Sigmoid colon (tissue), 7 donors: Measurements from ENCODE around the gene FBXL13. TPM values are rescaled to one million over a fixed set of nuclear protein-coding genes. Genes with fewer than 3 reads are reported as not detected.

ENCODE experiments used
- DNase-seq: peaks from one replicate; pipeline ENCODE4 v3.0.0-alpha.2; 2019
- H3K27ac ChIP-seq, 4 donors: fragments of 200-600 bp; sonication (generic); one replicate each; pipeline ENCODE4 v1.5.1; 2016 to 2019; ENCODE audit warnings: mild to moderate bottlenecking in 1 of 4
- H3K27me3 ChIP-seq, 3 donors: fragments of 200-600 bp; sonication (generic); one replicate each; pipeline ENCODE4 v1.5.1; 2019; ENCODE audit warnings: mild to moderate bottlenecking in 1 of 3
- H3K36me3 ChIP-seq, 4 donors: fragments of 200-600 bp; sonication (generic); one replicate each; pipeline ENCODE4 v1.5.1; 2016 to 2019
- H3K4me1 ChIP-seq, 4 donors: fragments of 200-600 bp; sonication (generic); one replicate each; pipeline ENCODE4 v1.5.1; 2017 to 2019
- H3K4me3 ChIP-seq, 4 donors: fragments of 200-600 bp; sonication (generic); one replicate each; pipeline ENCODE4 v1.5.1; 2017 to 2019; ENCODE audit warnings: mild to moderate bottlenecking in 2 of 4, moderate library complexity in 1 of 4
- H3K9me3 ChIP-seq, 4 donors: fragments of 200-600 bp in 3 of 4; sonication (generic) in 3 of 4; one replicate each; pipeline versions ENCODE4 v1.5.1 to v1.6.1; 2013 to 2019
- EP300 ChIP-seq, 4 donors: sonication (generic); formaldehyde crosslinking; IDR thresholded peaks; one replicate each; pipeline ENCODE4 v1.6.1; 2017; ENCODE audit warnings: antibody characterized with exemption in 4 of 4
- POLR2A ChIP-seq, 2 donors: fragments of 450-650 bp; IDR thresholded peaks; one replicate each; pipeline ENCODE4 v1.6.1; 2016; ENCODE audit warnings: antibody characterized with exemption in 2 of 2, mild to moderate bottlenecking in 2 of 2, moderate library complexity in 2 of 2
- POLR2AphosphoS5 ChIP-seq, 4 donors: sonication (generic); formaldehyde crosslinking; IDR thresholded peaks; one replicate each; pipeline ENCODE4 v1.6.1; 2017; ENCODE audit warnings: antibody characterized with exemption in 4 of 4
- WGBS, 2 donors: extraction: QIAGEN DNeasy Blood & Tissue Kit; methylation state at CpG; one replicate each; pipeline ENCODE4 v1.1.7; 2013; 5-methylcytosine and 5-hydroxymethylcytosine counted together
- intact Hi-C: fragments of 100-400 bp; cut with DNase I; formaldehyde crosslinking; loops from one replicate; pipeline ENCODE4 v1.15.1; 2023
- polyA plus RNA-seq, 3 donors: library from polyadenylated mRNA; stranded (reverse); fragments of 200-250 nt; gene quantifications; one replicate each; pipeline ENCODE4 v1.2.3, GENCODE V29; 2013
- total RNA-seq, 4 donors: library from RNA; depleted of rRNA; stranded (reverse); fragments of >200 nt; gene quantifications; one replicate each; pipeline ENCODE4 v1.1.0, GENCODE V29; 2016
- TF ChIP-seq, protein P1 (sequence below), 4 experiments: fragments of 450-650 bp in 3 of 4; fragments of 200-600 bp in 1 of 4; IDR thresholded peaks; one replicate each; pipeline ENCODE4 v1.5.1; 2016 to 2019; ENCODE audit warnings: antibody characterized with exemption in 4 of 4, mild to moderate bottlenecking in 3 of 4, moderate library complexity in 2 of 4
- donor health status: healthy with polysubstance abuse.
- donor health status: Bipolar disorder and iron deficiency.
- donor health status: healthy.

FBXL13 gene
- total and polyA plus RNA-seq, 7 donors: 0.38 to 3.3 (median 2.5) TPM; not detected in 2

DNA sequence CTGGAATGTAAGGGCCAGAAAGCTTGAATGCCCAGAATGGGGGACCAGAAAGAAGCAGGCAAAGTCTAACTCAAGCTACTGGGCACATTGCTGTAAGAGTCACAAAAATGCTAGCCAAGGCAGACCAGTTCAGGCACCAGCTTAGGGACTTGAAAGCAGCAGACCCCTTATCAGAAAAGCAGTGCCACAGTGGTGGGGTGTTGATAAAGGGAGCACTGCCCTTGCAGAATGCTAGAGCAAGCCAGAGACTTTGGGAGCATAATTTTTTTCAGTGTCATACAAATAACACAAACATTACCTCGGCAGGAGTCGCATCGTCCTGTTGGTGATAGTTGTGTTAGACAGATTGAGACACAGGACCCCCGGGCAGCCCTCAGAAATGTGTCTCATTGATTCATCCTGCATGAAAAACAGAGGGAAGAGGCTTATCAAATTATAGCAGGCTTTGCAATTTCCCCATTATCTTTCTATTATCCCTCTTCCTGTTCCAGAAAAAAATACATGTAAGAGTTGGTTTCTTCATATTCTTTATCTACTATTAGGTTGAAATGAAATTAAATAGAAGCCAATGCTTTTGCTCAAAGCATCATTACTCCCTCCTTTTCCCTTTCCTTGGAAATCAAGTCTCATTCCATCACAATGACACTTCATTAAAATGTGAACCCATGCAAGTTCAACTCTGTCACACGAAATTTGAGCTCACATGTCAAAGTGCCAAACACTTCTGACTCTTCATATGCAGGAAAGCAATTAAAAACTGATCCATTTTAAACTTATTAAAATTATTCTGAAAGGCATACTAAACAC lies 148.4 kb downstream of the FBXL13 start:
- WGBS, 2 donors: 76% methylated on average over 5 of the region's 5 CpGs
- intact Hi-C loops: no loop called here
- no peaks in the 10 kb centered on the region for H3K4me1 ChIP-seq
- no peak overlapping the region for H3K4me3 ChIP-seq
- no peak for TF ChIP-seq EP300 (IDR thresholded peaks at IDR 0.05)
- TF ChIP-seq POLR2AphosphoS5 (IDR thresholded peaks at IDR 0.05): no peak
- TF ChIP-seq, protein P1, sequence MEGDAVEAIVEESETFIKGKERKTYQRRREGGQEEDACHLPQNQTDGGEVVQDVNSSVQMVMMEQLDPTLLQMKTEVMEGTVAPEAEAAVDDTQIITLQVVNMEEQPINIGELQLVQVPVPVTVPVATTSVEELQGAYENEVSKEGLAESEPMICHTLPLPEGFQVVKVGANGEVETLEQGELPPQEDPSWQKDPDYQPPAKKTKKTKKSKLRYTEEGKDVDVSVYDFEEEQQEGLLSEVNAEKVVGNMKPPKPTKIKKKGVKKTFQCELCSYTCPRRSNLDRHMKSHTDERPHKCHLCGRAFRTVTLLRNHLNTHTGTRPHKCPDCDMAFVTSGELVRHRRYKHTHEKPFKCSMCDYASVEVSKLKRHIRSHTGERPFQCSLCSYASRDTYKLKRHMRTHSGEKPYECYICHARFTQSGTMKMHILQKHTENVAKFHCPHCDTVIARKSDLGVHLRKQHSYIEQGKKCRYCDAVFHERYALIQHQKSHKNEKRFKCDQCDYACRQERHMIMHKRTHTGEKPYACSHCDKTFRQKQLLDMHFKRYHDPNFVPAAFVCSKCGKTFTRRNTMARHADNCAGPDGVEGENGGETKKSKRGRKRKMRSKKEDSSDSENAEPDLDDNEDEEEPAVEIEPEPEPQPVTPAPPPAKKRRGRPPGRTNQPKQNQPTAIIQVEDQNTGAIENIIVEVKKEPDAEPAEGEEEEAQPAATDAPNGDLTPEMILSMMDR (IDR thresholded peaks at IDR 0.05): no peak
- TF ChIP-seq POLR2A (IDR thresholded peaks at IDR 0.05): no peak
- no peaks in the 10 kb centered on the region for H3K9me3 ChIP-seq
- H3K27ac ChIP-seq: no peak overlapping the region
- H3K36me3 ChIP-seq: no peaks in the 10 kb centered on the region
- DNase-seq: no peak
- no peaks in the 10 kb centered on the region for H3K27me3 ChIP-seq

DNA sequence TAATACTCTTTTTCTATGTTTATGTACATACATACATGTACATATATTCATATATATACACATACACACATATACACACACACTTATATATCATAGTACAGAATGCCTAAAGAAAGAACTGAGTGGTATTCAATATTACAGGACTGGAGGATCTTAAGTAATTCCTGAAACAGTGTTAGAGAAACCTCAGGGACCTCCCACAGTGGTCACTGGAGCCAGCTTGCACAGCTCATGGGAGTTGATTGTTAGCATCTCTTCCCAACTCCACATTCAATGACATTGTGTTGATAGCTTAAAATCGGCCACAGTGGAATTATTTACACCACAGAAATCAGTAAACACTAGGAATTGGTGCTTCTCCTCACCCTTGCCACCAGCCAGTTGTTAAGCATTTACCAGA lies 155.8 kb downstream of the FBXL13 start:
- Histone ChIP-seq H3K36me3 (no peaks in the 10 kb centered on the region), H3K4me3 (no peak overlapping the region), H3K27ac (no peak overlapping the region), H3K9me3 (no peaks in the 10 kb centered on the region), H3K27me3 (no peaks in the 10 kb centered on the region), H3K4me1 (no peaks in the 10 kb centered on the region)
- 50 to 59% methylated on average over 1 of the region's 1 CpG for WGBS, 2 donors
- DNase-seq: no peak
- TF ChIP-seq EP300 (IDR thresholded peaks at IDR 0.05) (no peak), POLR2A (IDR thresholded peaks at IDR 0.05) (no peak), POLR2AphosphoS5 (IDR thresholded peaks at IDR 0.05) (no peak)
- TF ChIP-seq, protein P1 (IDR thresholded peaks at IDR 0.05): no peak
- intact Hi-C loops: no loop called here

DNA sequence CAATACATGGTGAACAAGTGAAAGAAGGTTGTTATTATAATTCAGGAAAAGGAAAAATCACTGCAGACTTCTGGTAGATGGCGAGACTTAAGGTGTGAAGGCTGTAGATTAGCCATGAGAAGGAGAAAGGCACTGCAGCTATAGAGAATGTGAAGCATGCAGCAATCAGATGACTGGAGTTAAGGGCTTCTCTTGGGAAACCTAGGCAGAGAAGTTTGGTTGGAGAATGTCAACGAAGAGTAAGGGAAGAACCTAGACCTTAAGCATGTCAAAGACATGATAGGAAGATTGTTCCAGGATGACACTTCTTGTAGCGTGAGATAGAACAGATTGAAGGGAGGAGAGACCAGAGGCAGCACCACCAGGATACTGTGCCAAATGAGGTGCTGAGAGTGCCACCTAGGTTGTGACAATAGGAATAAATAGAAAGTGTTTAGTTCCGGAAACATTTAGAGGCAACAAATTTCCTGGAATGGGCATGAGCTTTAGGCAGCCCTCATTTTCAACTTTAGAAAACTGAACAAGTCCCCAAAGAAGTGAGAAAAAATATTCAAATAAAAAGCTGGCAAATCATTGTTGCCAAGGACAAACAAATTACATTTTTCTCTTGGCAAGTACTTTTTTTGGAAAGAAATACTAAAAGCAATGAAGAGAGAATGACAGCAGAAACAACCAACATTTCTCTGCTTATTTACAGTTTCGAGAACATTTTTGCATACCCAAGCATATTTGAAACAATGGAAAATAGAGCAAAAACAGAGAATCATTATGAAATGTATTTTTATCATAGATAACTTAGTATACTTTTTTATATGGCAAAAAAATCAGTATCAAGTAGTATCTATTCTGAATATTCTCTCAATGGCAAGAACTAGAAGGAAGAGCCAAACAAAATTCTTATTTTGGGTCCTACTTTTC lies 156.9 kb downstream of the FBXL13 start:
- TF ChIP-seq EP300 (IDR thresholded peaks at IDR 0.05): no peak
- no peak for TF ChIP-seq POLR2A (IDR thresholded peaks at IDR 0.05)
- TF ChIP-seq, protein P1 (IDR thresholded peaks at IDR 0.05): no peak
- TF ChIP-seq POLR2AphosphoS5 (IDR thresholded peaks at IDR 0.05): no peak
- H3K4me3 ChIP-seq: no peak overlapping the region
- no peaks in the 10 kb centered on the region for H3K27me3 ChIP-seq
- H3K9me3 ChIP-seq: no peaks in the 10 kb centered on the region
- no peak for DNase-seq
- H3K36me3 ChIP-seq: no peaks in the 10 kb centered on the region
- intact Hi-C loops: no loop called here
- H3K4me1 ChIP-seq: no peaks in the 10 kb centered on the region
- H3K27ac ChIP-seq: no peak overlapping the region
- WGBS, 2 donors: 89 to 90% methylated on average over 5 of the region's 5 CpGs

DNA sequence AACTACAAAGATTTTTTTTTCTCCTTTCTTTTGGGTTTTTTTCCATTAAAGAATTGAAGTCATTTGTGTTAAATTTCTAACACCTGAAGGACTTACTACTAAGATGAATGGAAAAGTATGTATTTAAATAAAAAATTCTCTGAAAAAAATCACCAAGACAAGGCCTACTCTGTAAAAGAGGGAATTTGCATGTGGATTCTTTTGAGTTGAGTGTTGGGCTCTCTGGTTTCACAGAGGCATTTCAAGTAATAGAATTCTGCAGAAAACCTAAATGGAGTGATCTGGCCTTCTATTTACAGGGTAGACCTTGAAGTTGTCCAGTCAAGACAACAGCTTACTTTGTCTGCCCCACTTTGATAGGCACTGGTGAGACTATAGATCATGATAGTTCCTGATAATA lies 157.7 kb downstream of the FBXL13 start:
- intact Hi-C loops: no loop called here

More for the DNA sequence above, 157.7 kb downstream of the FBXL13 start:
- H3K4me3 ChIP-seq: no peak overlapping the region
- H3K27ac ChIP-seq: no peak overlapping the region
- TF ChIP-seq POLR2AphosphoS5 (IDR thresholded peaks at IDR 0.05): no peak
- TF ChIP-seq POLR2A (IDR thresholded peaks at IDR 0.05): no peak
- TF ChIP-seq, protein P1 (IDR thresholded peaks at IDR 0.05): no peak
- no peak for TF ChIP-seq EP300 (IDR thresholded peaks at IDR 0.05)
- H3K9me3 ChIP-seq: no peaks in the 10 kb centered on the region
- no peaks in the 10 kb centered on the region for H3K4me1 ChIP-seq
- DNase-seq: no peak
- H3K27me3 ChIP-seq: no peaks in the 10 kb centered on the region
- no peaks in the 10 kb centered on the region for H3K36me3 ChIP-seq
